A673 (cell line): ENCODE data around the gene CHRM4.

Experiments
- EZH2 ChIP-seq: fragments of 200-600 bp; sonication (generic); IDR thresholded peaks from 2 replicates; pipeline ENCODE4 v1.6.1; 2017; ENCODE audit warnings: borderline replicate concordance, low read depth, mild to moderate bottlenecking, mixed read lengths, antibody characterized with exemption, low read length; ENCODE audit not compliant: poor library complexity, severe bottlenecking
- TF ChIP-seq, protein P1 (sequence below): fragments of 300-800, 200-600 bp; sonication (generic); conservative IDR thresholded peaks from 2 replicates; pipeline ENCODE4 v1.5.1; 2017; ENCODE audit warnings: low read depth, mild to moderate bottlenecking, antibody characterized with exemption, low read length, moderate library complexity, mixed read lengths

- TF ChIP-seq, protein P1, sequence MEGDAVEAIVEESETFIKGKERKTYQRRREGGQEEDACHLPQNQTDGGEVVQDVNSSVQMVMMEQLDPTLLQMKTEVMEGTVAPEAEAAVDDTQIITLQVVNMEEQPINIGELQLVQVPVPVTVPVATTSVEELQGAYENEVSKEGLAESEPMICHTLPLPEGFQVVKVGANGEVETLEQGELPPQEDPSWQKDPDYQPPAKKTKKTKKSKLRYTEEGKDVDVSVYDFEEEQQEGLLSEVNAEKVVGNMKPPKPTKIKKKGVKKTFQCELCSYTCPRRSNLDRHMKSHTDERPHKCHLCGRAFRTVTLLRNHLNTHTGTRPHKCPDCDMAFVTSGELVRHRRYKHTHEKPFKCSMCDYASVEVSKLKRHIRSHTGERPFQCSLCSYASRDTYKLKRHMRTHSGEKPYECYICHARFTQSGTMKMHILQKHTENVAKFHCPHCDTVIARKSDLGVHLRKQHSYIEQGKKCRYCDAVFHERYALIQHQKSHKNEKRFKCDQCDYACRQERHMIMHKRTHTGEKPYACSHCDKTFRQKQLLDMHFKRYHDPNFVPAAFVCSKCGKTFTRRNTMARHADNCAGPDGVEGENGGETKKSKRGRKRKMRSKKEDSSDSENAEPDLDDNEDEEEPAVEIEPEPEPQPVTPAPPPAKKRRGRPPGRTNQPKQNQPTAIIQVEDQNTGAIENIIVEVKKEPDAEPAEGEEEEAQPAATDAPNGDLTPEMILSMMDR, result no peak
- TF ChIP-seq EZH2, result no peak
Observed at GRCh38 chr11:46362156-46363030, 29.2 kb downstream of the CHRM4 start.
